ENCODE results near the gene HTRA1.

The HTRA1 gene

GRCh38 chr10:122494833-122495232, 33.5 kb downstream of the HTRA1 start:
- peak; percentile 82 for ATAC-seq

GRCh38 chr10:122495406-122496340, 34.3 kb downstream of the HTRA1 start:
- TF ChIP-seq TSHZ2 (CRISPR knock-in tag; IDR thresholded peaks at IDR 0.05), result no peak
- TF ChIP-seq ISL1 (CRISPR knock-in tag; IDR thresholded peaks at IDR 0.05), result peak; percentile 70
- TF ChIP-seq TOX (CRISPR knock-in tag; IDR thresholded peaks at IDR 0.05; ENCODE audit: borderline replicate concordance), result no peak
- TF ChIP-seq ZC3H10 (CRISPR knock-in tag; IDR thresholded peaks at IDR 0.05), result 0 out of 2 replicates have a peak, but pooled peaks have one; percentile 24
- no peak for TF ChIP-seq ARNTL (CRISPR knock-in tag; IDR thresholded peaks at IDR 0.05; ENCODE audit: borderline replicate concordance, low read depth)
- peak; percentile 12 for ATAC-seq

More at GRCh38 chr10:122494833-122495232, 33.5 kb downstream of the HTRA1 start:
- no peak for TF ChIP-seq BACH2 (CRISPR knock-in tag; IDR thresholded peaks at IDR 0.05; ENCODE audit: borderline replicate concordance)
- TF ChIP-seq TSHZ2 (CRISPR knock-in tag; IDR thresholded peaks at IDR 0.05), result no peak
- TF ChIP-seq ZC3H10 (CRISPR knock-in tag; IDR thresholded peaks at IDR 0.05), result no peak
- no peak for TF ChIP-seq CSDC2 (CRISPR knock-in tag; IDR thresholded peaks at IDR 0.05)
- TF ChIP-seq PPARA (CRISPR knock-in tag; IDR thresholded peaks at IDR 0.05; ENCODE audit: borderline replicate concordance), result no peak
- TF ChIP-seq ARNTL (CRISPR knock-in tag; IDR thresholded peaks at IDR 0.05; ENCODE audit: borderline replicate concordance, low read depth), result no peak
- TF ChIP-seq, protein P1, sequence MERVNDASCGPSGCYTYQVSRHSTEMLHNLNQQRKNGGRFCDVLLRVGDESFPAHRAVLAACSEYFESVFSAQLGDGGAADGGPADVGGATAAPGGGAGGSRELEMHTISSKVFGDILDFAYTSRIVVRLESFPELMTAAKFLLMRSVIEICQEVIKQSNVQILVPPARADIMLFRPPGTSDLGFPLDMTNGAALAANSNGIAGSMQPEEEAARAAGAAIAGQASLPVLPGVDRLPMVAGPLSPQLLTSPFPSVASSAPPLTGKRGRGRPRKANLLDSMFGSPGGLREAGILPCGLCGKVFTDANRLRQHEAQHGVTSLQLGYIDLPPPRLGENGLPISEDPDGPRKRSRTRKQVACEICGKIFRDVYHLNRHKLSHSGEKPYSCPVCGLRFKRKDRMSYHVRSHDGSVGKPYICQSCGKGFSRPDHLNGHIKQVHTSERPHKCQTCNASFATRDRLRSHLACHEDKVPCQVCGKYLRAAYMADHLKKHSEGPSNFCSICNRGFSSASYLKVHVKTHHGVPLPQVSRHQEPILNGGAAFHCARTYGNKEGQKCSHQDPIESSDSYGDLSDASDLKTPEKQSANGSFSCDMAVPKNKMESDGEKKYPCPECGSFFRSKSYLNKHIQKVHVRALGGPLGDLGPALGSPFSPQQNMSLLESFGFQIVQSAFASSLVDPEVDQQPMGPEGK (CRISPR knock-in tag; IDR thresholded peaks at IDR 0.05; ENCODE audit: borderline replicate concordance), result no peak
- no peak for TF ChIP-seq ZFP3 (CRISPR knock-in tag; IDR thresholded peaks at IDR 0.05)
- TF ChIP-seq CSRNP3 (CRISPR knock-in tag; IDR thresholded peaks at IDR 0.05), result no peak
- TF ChIP-seq OSR1 (CRISPR knock-in tag; IDR thresholded peaks at IDR 0.05), result no peak
- no peak for TF ChIP-seq ZNF70 (CRISPR knock-in tag; IDR thresholded peaks at IDR 0.05)
- TF ChIP-seq, protein P2, sequence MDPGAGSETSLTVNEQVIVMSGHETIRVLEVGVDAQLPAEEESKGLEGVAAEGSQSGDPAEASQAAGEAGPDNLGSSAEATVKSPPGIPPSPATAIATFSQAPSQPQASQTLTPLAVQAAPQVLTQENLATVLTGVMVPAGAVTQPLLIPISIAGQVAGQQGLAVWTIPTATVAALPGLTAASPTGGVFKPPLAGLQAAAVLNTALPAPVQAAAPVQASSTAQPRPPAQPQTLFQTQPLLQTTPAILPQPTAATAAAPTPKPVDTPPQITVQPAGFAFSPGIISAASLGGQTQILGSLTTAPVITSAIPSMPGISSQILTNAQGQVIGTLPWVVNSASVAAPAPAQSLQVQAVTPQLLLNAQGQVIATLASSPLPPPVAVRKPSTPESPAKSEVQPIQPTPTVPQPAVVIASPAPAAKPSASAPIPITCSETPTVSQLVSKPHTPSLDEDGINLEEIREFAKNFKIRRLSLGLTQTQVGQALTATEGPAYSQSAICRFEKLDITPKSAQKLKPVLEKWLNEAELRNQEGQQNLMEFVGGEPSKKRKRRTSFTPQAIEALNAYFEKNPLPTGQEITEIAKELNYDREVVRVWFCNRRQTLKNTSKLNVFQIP (CRISPR knock-in tag; IDR thresholded peaks at IDR 0.05; ENCODE audit: borderline replicate concordance, low read depth), result no peak
- no peak for TF ChIP-seq SNAI2 (CRISPR knock-in tag; IDR thresholded peaks at IDR 0.05)
- TF ChIP-seq RARB (CRISPR knock-in tag; IDR thresholded peaks at IDR 0.05), result no peak
- no peak for TF ChIP-seq ZNF565 (CRISPR knock-in tag; conservative IDR thresholded peaks at IDR 0.05; ENCODE audit: low read depth)
- TF ChIP-seq ZFP30 (CRISPR knock-in tag; IDR thresholded peaks at IDR 0.05), result no peak

Data from SK-N-SH treated with all-trans-retinoic acid at 6 μM for 48 hours (cell line).